HG02798 (cell line): ENCODE data around the gene B3GALNT2.
"Not testable (repeated sequence)": the region's sequence is repeated elsewhere in the genome, so short reads cannot be mapped to it uniquely, and the experiment has no call there.

ENCODE experiments used
- ATAC-seq: cut with Tn5 transposase; IDR thresholded peaks from one replicate; pipeline ENCODE4 v1.9.1; 2021; ENCODE audit warnings: mild to moderate bottlenecking; ENCODE audit not compliant: unreplicated experiment, poor library complexity

Gene B3GALNT2

GRCh38 chr1:235457856-235458255, 46.4 kb downstream of the B3GALNT2 start:
- ATAC-seq = not testable (repeated sequence)

DNA sequence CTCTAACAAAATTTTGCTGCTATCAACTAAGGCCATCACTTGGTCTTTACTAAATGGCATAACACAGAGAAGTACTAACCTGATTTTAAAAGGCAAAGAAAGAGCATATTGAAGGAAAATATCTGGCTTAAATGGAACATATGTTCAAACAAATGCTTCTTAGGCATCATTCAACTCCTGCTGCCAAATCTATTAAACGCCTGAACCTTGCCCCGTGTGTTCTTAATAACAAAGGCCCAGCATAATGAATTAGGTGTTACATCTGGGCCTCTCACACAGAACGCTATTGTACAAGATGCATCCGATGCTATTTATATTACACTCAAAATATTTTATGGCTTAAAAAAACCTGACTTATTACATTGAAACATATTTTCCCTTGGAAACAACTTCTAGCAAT, 48.4 kb downstream of the B3GALNT2 start:
- no peak for ATAC-seq

DNA sequence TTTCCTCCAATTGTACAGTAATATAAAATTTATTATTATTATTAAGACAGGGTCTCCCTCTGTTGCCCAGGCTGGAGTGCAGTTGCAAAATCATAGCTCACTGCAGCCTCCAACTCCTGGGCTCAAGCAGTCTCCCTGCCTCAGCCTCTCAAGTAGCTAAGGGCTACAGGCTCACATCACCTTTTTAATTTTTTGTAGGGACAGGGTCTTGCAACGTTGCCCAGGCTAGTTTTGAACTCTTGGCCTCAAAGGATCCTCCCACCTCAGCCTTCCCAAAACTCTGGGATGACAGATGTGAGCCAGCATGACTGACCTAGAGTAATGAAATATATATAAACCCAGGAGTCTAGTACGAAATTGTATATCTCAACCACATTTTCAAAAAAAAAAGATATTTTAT, 49.2 kb downstream of the B3GALNT2 start:
- no peak for ATAC-seq

- no peak for ATAC-seq
These were observed 50.2 kb downstream of the B3GALNT2 start for GRCh38 chr1:235454021-235454420.

- no peak for ATAC-seq
These were observed 53.3 kb downstream of the B3GALNT2 start for GRCh38 chr1:235450886-235451483.

- ATAC-seq = no peak
These were observed 53.8 kb downstream of the B3GALNT2 start for GRCh38 chr1:235450433-235450832.

GRCh38 chr1:235448616-235449015, 55.6 kb downstream of the B3GALNT2 start:
- ATAC-seq = no peak

GRCh38 chr1:235442788-235443429, 61.3 kb downstream of the B3GALNT2 start:
- ATAC-seq = no peak

DNA sequence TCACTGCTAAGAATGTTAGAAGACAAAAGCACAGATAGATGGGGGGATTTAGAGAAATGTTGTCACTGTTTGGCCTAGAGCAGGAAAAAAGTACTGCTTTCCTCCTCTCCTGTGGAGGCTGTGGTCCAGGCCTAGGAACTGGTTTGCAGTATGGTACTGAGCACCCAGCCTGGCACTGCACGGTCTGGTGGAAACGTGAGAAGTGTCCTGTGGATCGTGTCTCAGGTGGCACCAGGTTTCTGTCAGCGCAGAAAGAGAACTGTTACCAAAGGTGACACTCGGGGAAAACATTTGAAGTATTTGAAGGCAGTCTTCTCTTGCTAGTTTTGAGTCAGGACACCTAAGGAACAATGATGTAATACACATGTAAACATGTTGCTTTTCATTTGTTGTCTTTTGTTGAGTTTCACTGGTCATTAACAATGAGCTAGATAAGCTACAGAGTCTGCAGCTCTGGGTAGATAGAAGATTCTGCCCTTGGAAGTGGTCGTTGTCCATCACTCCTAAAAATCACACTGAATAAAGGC, 63.0 kb downstream of the B3GALNT2 start:
- no peak for ATAC-seq

GRCh38 chr1:235434001-235434400, 70.3 kb downstream of the B3GALNT2 start:
- ATAC-seq = no peak

DNA sequence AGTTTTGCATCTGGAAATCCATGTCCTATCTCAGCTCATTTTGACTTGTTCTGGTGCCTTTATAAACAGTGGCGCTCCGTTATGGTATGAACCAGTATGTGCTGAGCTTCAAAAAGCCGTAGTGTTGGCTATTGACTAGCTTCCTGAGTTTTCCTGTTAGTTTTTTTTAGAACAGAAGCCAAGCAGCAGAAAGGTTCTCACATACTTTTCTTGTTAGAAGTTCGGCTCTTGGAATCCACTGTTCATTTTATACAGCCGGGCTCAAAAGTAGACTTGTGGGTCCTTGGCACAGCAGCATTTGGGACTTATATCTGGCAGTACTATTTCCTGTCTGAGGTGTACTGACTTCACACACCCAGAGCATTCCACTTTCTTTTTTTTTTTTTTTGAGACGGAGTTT, 73.3 kb downstream of the B3GALNT2 start:
- no peak for ATAC-seq

DNA sequence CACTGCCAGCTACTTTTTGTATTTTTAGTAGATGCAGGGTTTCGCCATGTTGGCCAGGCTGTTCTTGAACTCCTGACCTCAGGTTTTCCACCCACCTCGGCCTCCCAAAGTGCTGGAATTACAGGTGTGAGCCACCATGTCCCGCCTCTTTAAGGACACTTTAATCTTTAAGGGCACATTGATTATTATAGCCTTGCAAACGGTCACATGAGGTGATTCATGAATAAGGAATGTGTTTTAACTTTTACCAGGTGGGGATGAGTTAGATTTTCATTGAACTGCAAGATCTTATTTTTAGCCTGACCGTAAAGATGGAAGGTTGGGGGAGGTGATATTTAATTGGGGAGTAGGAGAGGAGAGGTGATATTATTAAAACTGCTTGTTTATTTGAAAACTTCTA, 75.1 kb downstream of the B3GALNT2 start:
- no peak for ATAC-seq

- no peak for ATAC-seq
These were observed 76.8 kb downstream of the B3GALNT2 start for GRCh38 chr1:235427447-235427846.

DNA sequence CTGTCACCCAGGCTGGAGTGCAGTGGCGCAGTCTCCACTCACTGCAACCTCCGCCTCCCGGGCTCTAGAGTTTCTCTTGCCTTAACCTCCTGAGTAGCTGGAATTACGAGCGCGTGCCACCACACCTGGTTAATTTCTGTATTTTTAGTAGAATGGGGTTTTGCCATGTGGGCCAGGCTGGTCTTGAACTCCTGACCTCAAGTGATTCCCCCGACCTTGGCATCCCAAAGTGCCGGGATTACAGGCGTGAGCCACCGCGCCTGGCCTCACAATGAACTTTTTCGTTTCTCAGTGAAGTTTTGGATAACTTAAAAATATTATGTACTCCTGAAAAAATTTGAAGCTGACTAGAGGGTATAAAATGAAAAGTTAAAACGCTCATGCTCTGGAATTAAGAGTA, 77.6 kb downstream of the B3GALNT2 start:
- ATAC-seq = no peak

DNA sequence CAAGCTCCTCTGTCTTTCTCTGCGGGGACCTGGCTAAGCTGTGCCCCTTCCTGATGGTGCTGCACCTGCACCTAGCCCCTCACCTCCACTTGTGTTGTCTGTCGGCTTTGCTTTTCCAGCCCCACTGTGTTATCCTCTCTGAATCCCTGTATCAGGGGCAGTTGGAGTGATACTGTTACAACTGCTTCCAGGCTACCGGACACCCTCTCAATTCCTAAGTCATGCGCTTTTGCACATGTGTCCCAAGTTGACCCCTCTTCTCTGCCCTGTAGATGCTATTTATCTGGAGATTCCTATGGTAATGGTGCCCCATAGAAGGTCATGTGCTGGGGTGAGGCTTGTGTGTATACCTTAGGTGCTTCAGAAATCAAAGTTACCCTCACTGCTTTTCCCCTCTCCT, 78.1 kb downstream of the B3GALNT2 start:
- no peak for ATAC-seq

DNA sequence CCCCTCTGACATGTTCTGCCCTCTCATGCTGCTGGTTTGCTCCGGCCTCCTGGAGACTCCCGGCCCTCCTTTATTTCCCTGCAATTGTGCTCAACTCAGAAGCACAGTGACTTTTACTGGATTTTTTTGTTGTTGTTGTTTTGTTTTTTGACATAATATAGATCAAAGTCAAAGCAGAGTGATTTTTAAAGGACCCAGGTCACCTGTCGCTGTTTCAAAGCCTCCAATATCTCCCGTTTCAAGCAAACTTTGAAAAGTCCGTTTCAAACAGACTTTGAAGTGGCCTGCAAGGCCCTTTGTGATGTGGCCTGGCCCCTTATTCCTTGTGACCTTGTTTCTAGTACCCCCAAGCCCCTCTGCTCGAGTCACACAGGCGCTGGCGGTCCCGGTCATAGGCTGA, 78.9 kb downstream of the B3GALNT2 start:
- no peak for ATAC-seq

DNA sequence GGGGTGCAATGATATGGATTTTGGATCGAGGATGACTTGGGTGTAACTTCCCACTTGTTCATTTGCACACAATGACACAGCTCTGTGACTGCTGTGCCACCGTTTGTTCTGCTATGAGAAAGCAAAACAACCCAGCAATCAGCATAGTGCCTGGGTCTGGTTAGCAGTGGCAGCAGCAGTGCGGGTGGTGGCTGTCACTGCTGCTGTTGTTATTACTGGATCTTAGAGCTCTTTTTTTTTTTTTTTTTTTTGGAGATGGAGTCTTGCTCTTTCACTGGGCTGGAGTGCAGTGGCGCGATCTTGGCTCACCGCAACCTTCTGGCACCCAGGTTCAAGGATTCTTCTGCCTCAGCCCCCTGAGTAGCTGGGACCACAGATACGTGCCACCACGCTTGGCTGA, 80.2 kb downstream of the B3GALNT2 start:
- ATAC-seq = no peak

GRCh38 chr1:235423214-235423652, 81.0 kb downstream of the B3GALNT2 start:
- no peak for ATAC-seq

- no peak for ATAC-seq
These were observed 82.5 kb downstream of the B3GALNT2 start for GRCh38 chr1:235421751-235422150.

DNA sequence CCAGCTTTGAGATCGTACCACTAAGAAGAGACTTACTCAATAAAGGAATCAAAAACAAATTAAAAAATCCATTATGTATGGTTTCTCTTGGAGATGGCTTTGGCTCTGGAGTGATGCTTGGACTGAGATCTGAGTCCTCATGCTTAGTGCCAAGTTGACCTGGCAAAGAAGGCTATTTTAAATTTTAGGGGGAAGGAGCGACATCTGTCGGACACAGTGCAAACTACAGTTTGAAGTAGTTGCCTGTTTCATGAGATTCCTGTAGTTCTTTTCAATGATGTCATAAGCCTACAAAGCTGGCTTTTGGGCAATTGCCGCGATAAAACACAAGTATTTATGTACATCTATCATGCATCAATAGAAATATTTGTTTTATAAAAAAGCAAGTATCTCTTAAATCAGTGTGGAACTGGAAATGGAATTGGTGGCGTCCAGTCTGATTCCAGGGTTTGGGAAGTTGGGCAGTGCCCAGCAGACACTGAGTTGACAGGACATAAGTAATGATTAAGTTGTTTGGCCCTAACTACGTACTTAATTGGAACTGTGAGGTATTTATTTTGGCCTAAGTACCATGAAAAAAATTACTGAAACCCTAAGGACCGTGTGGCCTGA, 87.1 kb downstream of the B3GALNT2 start:
- peak; percentile 53 for ATAC-seq

DNA sequence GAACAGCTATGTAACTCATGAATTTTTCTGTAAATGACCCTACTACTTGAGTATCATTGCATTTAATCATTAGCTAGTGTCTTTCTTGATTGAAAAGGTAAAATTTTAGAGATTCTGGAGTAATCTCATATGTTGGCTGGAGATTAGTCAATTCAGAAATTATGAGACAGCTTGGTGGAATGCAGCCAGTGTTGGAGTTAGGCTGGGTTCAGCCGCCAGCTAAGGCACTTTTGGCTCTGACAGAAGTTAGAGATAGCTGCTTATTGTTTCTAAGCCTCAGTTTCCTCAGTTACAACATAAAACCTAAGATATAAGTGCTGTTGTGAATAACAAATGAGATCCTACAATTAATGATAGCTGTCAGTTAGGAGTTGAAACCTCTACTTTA, 87.6 kb downstream of the B3GALNT2 start:
- no peak for ATAC-seq
